Peyer's patch (tissue), 4 donors: ENCODE measurements around the gene PTPN5.

Experiments
- CTCF ChIP-seq, 6 experiments: fragments of 450-650 bp in 4 of 6; fragments of 200-600 bp in 2 of 6; sonication (generic) in 1 of 6; IDR thresholded peaks; one replicate each; pipeline ENCODE4 v1.5.1; 2017 to 2019; ENCODE audit warnings: antibody characterized with exemption in 6 of 6, mild to moderate bottlenecking in 3 of 6, moderate library complexity in 1 of 6
- POLR2A ChIP-seq, 2 donors: fragments of 450-650 bp; IDR thresholded peaks; one replicate each; pipeline ENCODE4 v1.5.1; 2017; ENCODE audit warnings: antibody characterized with exemption in 2 of 2, mild to moderate bottlenecking in 2 of 2, moderate library complexity in 2 of 2

GRCh38 chr11:18765554-18765953 is 26.0 kb downstream of the PTPN5 start:
- TF ChIP-seq CTCF (IDR thresholded peaks at IDR 0.05): no peak
- TF ChIP-seq POLR2A (IDR thresholded peaks at IDR 0.05): no peak
